ENCODE measurements around the gene CXXC1.

The CXXC1 gene

GRCh38 chr18:50307738-50308470, 20.4 kb upstream of the CXXC1 start:
- no peak for TF ChIP-seq CTCF (conservative IDR thresholded peaks at IDR 0.05; ENCODE audit: control insufficient read depth, insufficient read depth, low read depth, low read length)
- DNase-seq (ENCODE audit: low read depth) = peak; percentile 98
- H3K4me3 ChIP-seq (ENCODE audit: control insufficient read depth, low read depth, low read length) = peak overlapping the region; percentile 63

- no peak for DNase-seq (ENCODE audit: low read depth)
- no peak for TF ChIP-seq CTCF (conservative IDR thresholded peaks at IDR 0.05; ENCODE audit: control insufficient read depth, insufficient read depth, low read depth, low read length)
- peak overlapping the region; percentile 63 for H3K4me3 ChIP-seq (ENCODE audit: control insufficient read depth, low read depth, low read length)
Observed at GRCh38 chr18:50307400-50307737, 19.9 kb upstream of the CXXC1 start.

- peak; percentile 77 for DNase-seq (ENCODE audit: low read depth)
- TF ChIP-seq CTCF (conservative IDR thresholded peaks at IDR 0.05; ENCODE audit: control insufficient read depth, insufficient read depth, low read depth, low read length) = no peak
- H3K4me3 ChIP-seq (ENCODE audit: control insufficient read depth, low read depth, low read length) = peak overlapping the region; percentile 63
Observed at GRCh38 chr18:50306944-50307343, 19.5 kb upstream of the CXXC1 start.

GRCh38 chr18:50301074-50301473, 13.6 kb upstream of the CXXC1 start:
- DNase-seq (ENCODE audit: low read depth) = no peak
- TF ChIP-seq CTCF (conservative IDR thresholded peaks at IDR 0.05; ENCODE audit: control insufficient read depth, insufficient read depth, low read depth, low read length) = no peak
- no peak overlapping the region for H3K4me3 ChIP-seq (ENCODE audit: control insufficient read depth, low read depth, low read length)

GRCh38 chr18:50299626-50300388, 12.3 kb upstream of the CXXC1 start:
- H3K4me3 ChIP-seq (ENCODE audit: control insufficient read depth, low read depth, low read length) = no peak overlapping the region
- no peak for DNase-seq (ENCODE audit: low read depth)
- no peak for TF ChIP-seq CTCF (conservative IDR thresholded peaks at IDR 0.05; ENCODE audit: control insufficient read depth, insufficient read depth, low read depth, low read length)

GRCh38 chr18:50298443-50299284, 11.2 kb upstream of the CXXC1 start:
- peak overlapping the region; percentile 54 for H3K4me3 ChIP-seq (ENCODE audit: control insufficient read depth, low read depth, low read length)
- no peak for DNase-seq (ENCODE audit: low read depth)
- no peak for TF ChIP-seq CTCF (conservative IDR thresholded peaks at IDR 0.05; ENCODE audit: control insufficient read depth, insufficient read depth, low read depth, low read length)
